H1 (cell line): Measurements from ENCODE around the gene CARD18. TPM values are rescaled to one million over a fixed set of nuclear protein-coding genes. Genes with fewer than 3 reads are reported as not detected.

Source experiments
- CTCF ChIA-PET: fragments of 300-600 bp; sonication (Branson Sonifier 250); formaldehyde crosslinking; loops from one replicate; lab custom pipeline; 2021; ENCODE audit not compliant: partially characterized antibody; lab: Charles Lee
- POLR2A ChIA-PET: fragments of 300-600 bp; sonication (Branson Sonifier 250); formaldehyde crosslinking; loops from one replicate; lab custom pipeline; 2021; ENCODE audit warnings: inconsistent platforms; ENCODE audit not compliant: partially characterized antibody; lab: Charles Lee
- DNase-seq, 2 experiments: peaks; one replicate each; pipeline versions ENCODE4 v3.0.0 to v3.0.0-alpha.2; 2010 to 2022; ENCODE audit warnings: low spot score in 2 of 2, low read depth in 1 of 2, mixed read lengths in 1 of 2
- FAIRE-seq: peaks from 2 replicates; lab custom pipeline; 2011; peaks lifted over from hg19 to GRCh38; lab: Jason Lieb, UNC
- H2AFZ ChIP-seq: 2 replicates; pipeline ENCODE4 v1.8.1; 2012; ENCODE audit warnings: low read length, inconsistent platforms
- H2AK5ac ChIP-seq: 2 replicates; pipeline ENCODE4 v1.6.1; 2013; ENCODE audit warnings: low read depth, low read length
- H2BK120ac ChIP-seq: replicated peaks from 2 replicates; pipeline ENCODE3; 2013; ENCODE audit warnings: low read depth, low read length, inconsistent platforms
- H2BK12ac ChIP-seq: 2 replicates; pipeline ENCODE4 v1.6.1; 2013; ENCODE audit warnings: low read depth, low read length
- H2BK15ac ChIP-seq: 2 replicates; pipeline ENCODE4 v1.6.1; 2013; ENCODE audit warnings: low read length
- H2BK20ac ChIP-seq: 2 replicates; pipeline ENCODE4 v1.6.1; 2013; ENCODE audit warnings: low read length
- H2BK5ac ChIP-seq: 2 replicates; pipeline ENCODE4 v1.6.1; 2013; ENCODE audit warnings: low read depth, low read length
- H3K14ac ChIP-seq: 2 replicates; pipeline ENCODE4 v1.6.1; 2013; ENCODE audit warnings: inconsistent platforms; ENCODE audit not compliant: insufficient read length
- H3K18ac ChIP-seq: 2 replicates; pipeline ENCODE4 v1.6.1; 2013; ENCODE audit warnings: low read length; ENCODE audit errors: extremely low read depth
- H3K23ac ChIP-seq: 2 replicates; pipeline ENCODE4 v1.6.1; 2013; ENCODE audit warnings: inconsistent platforms; ENCODE audit not compliant: insufficient read length
- H3K23me2 ChIP-seq: 2 replicates; pipeline ENCODE4 v1.6.1; 2013; ENCODE audit warnings: low read depth, low read length
- H3K27ac ChIP-seq: 2 replicates; pipeline ENCODE4 v1.6.1; 2011; ENCODE audit warnings: low read depth, low read length, inconsistent platforms
- H3K27me3 ChIP-seq, 4 experiments: replicated peaks in 1 of 4; 1 replicate in 1 of 4; 2 replicates in 3 of 4; pipeline versions ENCODE4 v1.6.1 to v1.8.1; 2011 to 2013; ENCODE audit warnings: low read length in 3 of 4, mild to moderate bottlenecking in 3 of 4, inconsistent platforms in 2 of 4, mixed read lengths in 2 of 4, moderate library complexity in 1 of 4; ENCODE audit not compliant: control insufficient read depth in 3 of 4, insufficient read depth in 3 of 4; ENCODE audit errors: extremely low read depth in 1 of 4
- H3K36me3 ChIP-seq, 4 experiments: 2 replicates each; pipeline versions ENCODE4 v1.6.1 to v1.8.1; 2011 to 2013; ENCODE audit warnings: mild to moderate bottlenecking in 4 of 4, low read length in 3 of 4, moderate library complexity in 2 of 4, control low read depth in 1 of 4, inconsistent platforms in 1 of 4; ENCODE audit not compliant: insufficient read depth in 4 of 4, control insufficient read depth in 2 of 4
- H3K4ac ChIP-seq: replicated peaks from 2 replicates; pipeline ENCODE3; 2013; ENCODE audit warnings: low read length, low read depth, mixed read lengths, inconsistent platforms; ENCODE audit not compliant: insufficient read length
- H3K4me1 ChIP-seq, 4 experiments: replicated peaks in 1 of 4; 1 replicate in 1 of 4; 2 replicates in 3 of 4; pipeline versions ENCODE4 v1.6.1 to v1.8.1; 2011 to 2013; ENCODE audit warnings: low read length in 3 of 4, inconsistent platforms in 2 of 4, mixed read lengths in 1 of 4; ENCODE audit not compliant: insufficient read depth in 4 of 4, control insufficient read depth in 3 of 4
- H3K4me2 ChIP-seq, 2 experiments: 2 replicates each; pipeline versions ENCODE4 v1.6.1 to v1.8.1; 2011 to 2013; ENCODE audit warnings: low read depth in 2 of 2, low read length in 2 of 2, control low read depth in 1 of 2, inconsistent platforms in 1 of 2, mild to moderate bottlenecking in 1 of 2; ENCODE audit not compliant: insufficient read depth in 1 of 2
- H3K4me3 ChIP-seq, 4 experiments: fragments of 200-600, 300-600 bp in 1 of 4; sonication (generic), shearing (Covaris generic), sonication (Bioruptor Twin) in 1 of 4; 2 replicates each; pipeline versions ENCODE4 v1.5.1 to v1.8.1; 2011 to 2016; ENCODE audit warnings: low read length in 4 of 4, low read depth in 3 of 4, control low read depth in 2 of 4, inconsistent platforms in 2 of 4, mild to moderate bottlenecking in 2 of 4, mixed read lengths in 1 of 4, moderate library complexity in 1 of 4; ENCODE audit not compliant: insufficient read depth in 2 of 4; ENCODE audit errors: extremely low read depth in 1 of 4
- H3K56ac ChIP-seq: replicated peaks from 2 replicates; pipeline ENCODE3; 2013; ENCODE audit warnings: low read depth, mild to moderate bottlenecking, mixed read lengths, low read length, inconsistent platforms; ENCODE audit not compliant: insufficient read length
- H3K79me1 ChIP-seq: 2 replicates; pipeline ENCODE4 v1.6.1; 2013; ENCODE audit warnings: low read depth, low read length, control low read depth
- H3K79me2 ChIP-seq, 2 experiments: 2 replicates each; pipeline versions ENCODE4 v1.6.1 to v1.8.1; 2012 to 2013; ENCODE audit warnings: low read length in 2 of 2, mild to moderate bottlenecking in 2 of 2, inconsistent platforms in 1 of 2; ENCODE audit not compliant: insufficient read depth in 2 of 2, control insufficient read depth in 1 of 2
- H3K9ac ChIP-seq, 4 experiments: replicated peaks in 1 of 4; 1 replicate in 1 of 4; 2 replicates in 3 of 4; pipeline versions ENCODE4 v1.6.1 to v1.8.1; 2011 to 2013; ENCODE audit warnings: low read depth in 3 of 4, low read length in 3 of 4, control low read depth in 2 of 4, mild to moderate bottlenecking in 2 of 4, moderate library complexity in 2 of 4, inconsistent platforms in 1 of 4; ENCODE audit errors: extremely low read depth in 1 of 4
- H3K9me3 ChIP-seq, 2 experiments: 2 replicates each; pipeline versions ENCODE4 v1.6.1 to v1.8.1; 2012 to 2013; ENCODE audit warnings: mild to moderate bottlenecking in 2 of 2, moderate library complexity in 2 of 2, control low read depth in 1 of 2, inconsistent platforms in 1 of 2, low read depth in 1 of 2, low read length in 1 of 2, mixed read lengths in 1 of 2; ENCODE audit not compliant: insufficient read depth in 2 of 2
- H4K20me1 ChIP-seq, 2 experiments: replicated peaks in 1 of 2; 2 replicates each; pipeline versions ENCODE3 to v1.8.1; 2011 to 2013; ENCODE audit warnings: inconsistent platforms in 2 of 2, low read length in 2 of 2, mild to moderate bottlenecking in 1 of 2; ENCODE audit not compliant: insufficient read depth in 2 of 2, control insufficient read depth in 1 of 2
- H4K5ac ChIP-seq: 2 replicates; pipeline ENCODE4 v1.6.1; 2013; ENCODE audit warnings: low read length, low read depth, mixed read lengths, inconsistent platforms; ENCODE audit not compliant: insufficient read length
- H4K8ac ChIP-seq: 2 replicates; pipeline ENCODE4 v1.8.0; 2013; ENCODE audit warnings: mild to moderate bottlenecking, moderate library complexity, low read length, inconsistent platforms; ENCODE audit not compliant: insufficient read depth; ENCODE audit errors: extremely low read depth
- H4K91ac ChIP-seq: replicated peaks from 2 replicates; pipeline ENCODE3; 2013; ENCODE audit warnings: low read length, mixed read lengths, inconsistent platforms; ENCODE audit not compliant: insufficient read length
- JUN ChIP-seq: IDR thresholded peaks from 2 replicates; pipeline ENCODE4 v1.6.1; 2011; ENCODE audit warnings: low read depth, mild to moderate bottlenecking, improper control_type of control experiment, low read length
- MAFK ChIP-seq: IDR thresholded peaks from 2 replicates; pipeline ENCODE4 v1.6.1; 2012; ENCODE audit warnings: low read depth, mild to moderate bottlenecking, improper control_type of control experiment, low read length
- WGBS, 2 experiments: shearing (Covaris generic) in 1 of 2; methylation state at CpG; one replicate each; pipeline versions ENCODE4 v1.1.6 to v1.1.7; 2013 to 2015; ENCODE audit warnings: low lambda C conversion rate in 2 of 2, mixed read lengths in 2 of 2, inconsistent platforms in 1 of 2, low coverage in 1 of 2, missing lambda C conversion rate in 1 of 2; ENCODE audit not compliant: insufficient replicate concordance in 2 of 2, insufficient coverage in 1 of 2, insufficient read length in 1 of 2; ENCODE audit errors: extremely low coverage in 1 of 2, missing lambda C conversion rate in 1 of 2; 5-methylcytosine and 5-hydroxymethylcytosine counted together
- polyA plus RNA-seq, 7 experiments: library from polyadenylated mRNA; depleted of rRNA in 3 of 7; stranded (reverse) in 5 of 7; unstranded in 2 of 7; fragments of >200 nt in 5 of 7; fragments of 200-250 nt in 2 of 7; gene quantifications; 1 replicate in 5 of 7; 2 replicates in 1 of 7; 4 replicates in 1 of 7; pipeline versions ENCODE4 v1.2.1 to v1.2.3, GENCODE V29; 2011 to 2013; ENCODE audit warnings: missing spikeins in 2 of 7, mixed read lengths in 2 of 7
- total RNA-seq: library from RNA; stranded (reverse); fragmentation: NEBNext Ultra II Directional; extraction: Animal tissue kit (Norgen Biotek cat#: 25700); gene quantifications from 2 replicates; pipeline ENCODE4 v1.2.1, GENCODE V29; 2021

CARD18 gene
- total and polyA plus RNA-seq, 2 of the 8 experiments (the other 6 are each of a cell fraction or from before 2014, with no cell fraction given), result not detected

GRCh38 chr11:105155679-105156078 lies 16.1 kb upstream of the CARD18 start:
- no peak overlapping the region for H2BK12ac ChIP-seq
- POLR2A ChIA-PET, result no interaction called here
- 0 out of 7 replicates have a peak, but pooled peaks cover 0 to 5% (median 0%) of the 10 kb centered on the region in 4 experiments for H3K4me1 ChIP-seq
- H3K9me3 ChIP-seq, result no peaks in the 10 kb centered on the region
- no peak overlapping the region for H3K18ac ChIP-seq
- FAIRE-seq (no peak), DNase-seq (no peak)
- H4K20me1 ChIP-seq, result no peaks in the 10 kb centered on the region
- no peak overlapping the region for H3K27ac ChIP-seq
- no peak overlapping the region for H3K4me3 ChIP-seq
- H2BK5ac ChIP-seq, result no peak overlapping the region
- no peaks in the 10 kb centered on the region for H3K36me3 ChIP-seq
- no peak overlapping the region for H2AK5ac ChIP-seq
- no peak overlapping the region for H3K56ac ChIP-seq
- H3K79me1 ChIP-seq, result no peaks in the 10 kb centered on the region
- H2AFZ ChIP-seq, result peak overlapping the region; percentile 20; the same call in 1 of the 2 replicates
- H4K91ac ChIP-seq, result no peak overlapping the region
- H3K14ac ChIP-seq, result no peak overlapping the region
- no peak overlapping the region for H3K9ac ChIP-seq
- no peaks in the 10 kb centered on the region for H3K79me2 ChIP-seq
- H3K23ac ChIP-seq, result no peak overlapping the region
- H3K23me2 ChIP-seq, result no peaks in the 10 kb centered on the region
- H4K8ac ChIP-seq, result no peak overlapping the region
- no peak overlapping the region for H3K4me2 ChIP-seq
- H3K4ac ChIP-seq, result no peak overlapping the region
- CTCF ChIA-PET, result interaction anchor here (1.4 kb wide), 1 partner anchor 25 kb away, joined by 3 read pairs; no protein-coding TSS in a partner anchor
- H2BK120ac ChIP-seq, result no peak overlapping the region
- H3K27me3 ChIP-seq, result no peaks in the 10 kb centered on the region
- no peak for TF ChIP-seq MAFK
- no peak for TF ChIP-seq JUN
- no peak overlapping the region for H4K5ac ChIP-seq
- no peak overlapping the region for H2BK20ac ChIP-seq
- WGBS, 2 experiments, result 84% methylated on average over 6 of the region's 6 CpGs; no CpG with 5 or more reads in 1 of the 2 experiments
- H2BK15ac ChIP-seq, result no peak overlapping the region
